GM18873 (cell line): ENCODE measurements around the gene ZKSCAN1.

ENCODE experiments used
- ATAC-seq: cut with Tn5 transposase; IDR thresholded peaks from one replicate; pipeline ENCODE4 v1.9.1; 2021; ENCODE audit warnings: mild to moderate bottlenecking, moderate library complexity, moderate number of reproducible peaks; ENCODE audit not compliant: unreplicated experiment, low FRiP score

The ZKSCAN1 gene

GRCh38 chr7:100033526-100033925 lies 18.1 kb downstream of the ZKSCAN1 start:
- ATAC-seq, result no peak

GRCh38 chr7:100034871-100035510 lies 19.6 kb downstream of the ZKSCAN1 start:
- no peak for ATAC-seq

GRCh38 chr7:100035876-100036275 lies 20.5 kb downstream of the ZKSCAN1 start:
- no peak for ATAC-seq

- ATAC-seq, result no peak
Measured at GRCh38 chr7:100038326-100038725, 22.9 kb downstream of the ZKSCAN1 start.

GRCh38 chr7:100040575-100040974 lies 25.2 kb downstream of the ZKSCAN1 start:
- no peak for ATAC-seq

GRCh38 chr7:100044718-100045117 lies 29.3 kb downstream of the ZKSCAN1 start:
- no peak for ATAC-seq

GRCh38 chr7:100048680-100049079 lies 33.3 kb downstream of the ZKSCAN1 start:
- no peak for ATAC-seq

GRCh38 chr7:100049441-100050291 lies 34.3 kb downstream of the ZKSCAN1 start, which contains the start of gene ZSCAN21:
Gene ZSCAN21, plus strand, starts transcription at chr7:100049774. Its CDS starts 7,233 bp downstream, at chr7:100057007.
- no peak for ATAC-seq

- no peak for ATAC-seq
Measured at GRCh38 chr7:100051611-100052010, 36.2 kb downstream of the ZKSCAN1 start.

GRCh38 chr7:100053215-100053614 lies 37.8 kb downstream of the ZKSCAN1 start:
- ATAC-seq, result no peak

- no peak for ATAC-seq
Measured at GRCh38 chr7:100057006-100057405, 41.6 kb downstream of the ZKSCAN1 start.

GRCh38 chr7:100059251-100059739 lies 43.9 kb downstream of the ZKSCAN1 start:
- no peak for ATAC-seq

GRCh38 chr7:100061518-100062193 lies 46.3 kb downstream of the ZKSCAN1 start:
- no peak for ATAC-seq

GRCh38 chr7:100063376-100063775 lies 48.0 kb downstream of the ZKSCAN1 start:
- ATAC-seq, result no peak

GRCh38 chr7:100064162-100064561 lies 48.8 kb downstream of the ZKSCAN1 start:
- ATAC-seq, result no peak

GRCh38 chr7:100065452-100066186 lies 50.2 kb downstream of the ZKSCAN1 start:
- ATAC-seq, result no peak

GRCh38 chr7:100066953-100067352 lies 51.6 kb downstream of the ZKSCAN1 start:
- ATAC-seq, result no peak

GRCh38 chr7:100069991-100070390 lies 54.6 kb downstream of the ZKSCAN1 start:
- no peak for ATAC-seq

GRCh38 chr7:100071018-100071723 lies 55.8 kb downstream of the ZKSCAN1 start:
- ATAC-seq, result no peak

GRCh38 chr7:100072462-100072861 lies 57.1 kb downstream of the ZKSCAN1 start:
- ATAC-seq, result no peak
